A673 (cell line): Measurements from ENCODE around the gene STARD3.
A peak's percentile ranks its signal among the peaks of the same experiment; 100 is the strongest.

Source experiments
- EZH2 ChIP-seq: fragments of 200-600 bp; sonication (generic); IDR thresholded peaks from 2 replicates; pipeline ENCODE4 v1.6.1; 2017; ENCODE audit warnings: borderline replicate concordance, low read depth, mild to moderate bottlenecking, mixed read lengths, antibody characterized with exemption, low read length; ENCODE audit not compliant: poor library complexity, severe bottlenecking
- TF ChIP-seq, protein P1 (sequence below): fragments of 300-800, 200-600 bp; sonication (generic); conservative IDR thresholded peaks from 2 replicates; pipeline ENCODE4 v1.5.1; 2017; ENCODE audit warnings: low read depth, mild to moderate bottlenecking, antibody characterized with exemption, low read length, moderate library complexity, mixed read lengths

DNA sequence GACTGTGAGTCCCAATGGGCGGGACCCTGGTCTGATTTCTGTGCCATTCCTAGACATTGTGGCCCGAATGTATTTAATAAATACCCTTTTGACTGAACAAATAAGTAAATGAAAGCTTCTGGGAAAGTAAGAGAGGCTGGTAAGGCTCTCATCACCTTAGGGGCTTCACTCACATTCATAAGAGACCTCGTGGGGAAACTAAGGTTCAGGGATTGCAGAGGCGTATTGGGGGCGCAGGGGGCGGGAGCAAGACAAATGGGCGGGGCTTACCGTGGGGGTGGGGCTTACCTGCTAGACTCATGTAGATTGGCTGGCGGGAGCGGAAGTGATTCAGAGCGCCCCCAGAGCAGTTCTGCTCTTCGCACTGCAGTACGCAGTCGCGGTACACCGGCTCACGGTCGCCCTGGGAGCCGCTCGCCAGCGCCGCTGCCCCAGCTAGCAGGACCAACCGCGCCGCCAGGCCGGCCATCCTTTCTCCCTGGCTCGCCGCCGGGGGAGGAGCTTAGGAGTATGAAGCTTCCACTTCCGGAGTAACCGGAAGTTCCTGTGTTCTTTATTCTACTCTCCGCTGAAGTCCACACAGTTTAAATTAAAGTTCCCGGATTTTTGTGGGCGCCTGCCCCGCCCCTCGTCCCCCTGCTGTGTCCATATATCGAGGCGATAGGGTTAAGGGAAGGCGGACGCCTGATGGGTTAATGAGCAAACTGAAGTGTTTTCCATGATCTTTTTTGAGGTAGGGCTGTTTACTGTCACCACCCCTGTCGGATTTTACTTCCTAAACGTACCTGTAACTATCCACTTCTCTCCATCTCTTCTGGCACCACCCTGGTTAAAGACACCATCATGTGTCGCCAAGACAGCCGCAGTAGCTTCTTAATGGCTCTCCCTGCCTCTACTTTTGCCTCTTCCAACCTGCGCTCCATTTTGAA lies 50.9 kb downstream of the STARD3 start, which contains the start of gene PGAP3:
- TF ChIP-seq, protein P1, sequence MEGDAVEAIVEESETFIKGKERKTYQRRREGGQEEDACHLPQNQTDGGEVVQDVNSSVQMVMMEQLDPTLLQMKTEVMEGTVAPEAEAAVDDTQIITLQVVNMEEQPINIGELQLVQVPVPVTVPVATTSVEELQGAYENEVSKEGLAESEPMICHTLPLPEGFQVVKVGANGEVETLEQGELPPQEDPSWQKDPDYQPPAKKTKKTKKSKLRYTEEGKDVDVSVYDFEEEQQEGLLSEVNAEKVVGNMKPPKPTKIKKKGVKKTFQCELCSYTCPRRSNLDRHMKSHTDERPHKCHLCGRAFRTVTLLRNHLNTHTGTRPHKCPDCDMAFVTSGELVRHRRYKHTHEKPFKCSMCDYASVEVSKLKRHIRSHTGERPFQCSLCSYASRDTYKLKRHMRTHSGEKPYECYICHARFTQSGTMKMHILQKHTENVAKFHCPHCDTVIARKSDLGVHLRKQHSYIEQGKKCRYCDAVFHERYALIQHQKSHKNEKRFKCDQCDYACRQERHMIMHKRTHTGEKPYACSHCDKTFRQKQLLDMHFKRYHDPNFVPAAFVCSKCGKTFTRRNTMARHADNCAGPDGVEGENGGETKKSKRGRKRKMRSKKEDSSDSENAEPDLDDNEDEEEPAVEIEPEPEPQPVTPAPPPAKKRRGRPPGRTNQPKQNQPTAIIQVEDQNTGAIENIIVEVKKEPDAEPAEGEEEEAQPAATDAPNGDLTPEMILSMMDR, result peak; percentile 20; the same call in 1 of the 2 replicates
- TF ChIP-seq EZH2, result no peak
